Smooth muscle cell (in vitro differentiated cells): ENCODE results near the gene CD247. TPM values are rescaled to one million over a fixed set of nuclear protein-coding genes. Genes with fewer than 3 reads are reported as not detected.

Source experiments
- DNase-seq: peaks from one replicate; lab custom pipeline; 2025; ENCODE audit not compliant: unreplicated experiment; lab: John Stamatoyannopoulos, UW
- H2AFZ ChIP-seq: fragments of 200-600 bp; sonication (generic); 2 replicates; pipeline ENCODE4 v1.6.0; 2016; ENCODE audit warnings: antibody characterized with exemption, low read depth, mild to moderate bottlenecking
- H3F3A ChIP-seq: fragments of 200-600 bp; sonication (generic); 2 replicates; pipeline ENCODE4 v1.6.0; 2017; ENCODE audit warnings: antibody characterized with exemption, low read depth
- H3K27ac ChIP-seq: fragments of 200-600 bp; sonication (generic); 2 replicates; pipeline ENCODE4 v1.5.1; 2016; ENCODE audit warnings: low read depth, mild to moderate bottlenecking
- H3K27me3 ChIP-seq: fragments of 200-600 bp; sonication (generic); 2 replicates; pipeline ENCODE4 v1.6.1; 2016; ENCODE audit warnings: low read depth, mild to moderate bottlenecking
- H3K36me3 ChIP-seq: fragments of 200-600 bp; sonication (generic); 2 replicates; pipeline ENCODE4 v1.5.1; 2016; ENCODE audit warnings: low read depth
- H3K4me1 ChIP-seq: fragments of 200-600 bp; sonication (generic); 2 replicates; pipeline ENCODE4 v1.5.1; 2016; ENCODE audit warnings: low read depth
- H3K4me2 ChIP-seq: fragments of 200-600 bp; sonication (generic); 2 replicates; pipeline ENCODE4 v1.6.0; 2016; ENCODE audit warnings: mild to moderate bottlenecking
- H3K4me3 ChIP-seq: fragments of 200-600 bp; sonication (generic); 2 replicates; pipeline ENCODE4 v1.5.1; 2016; ENCODE audit warnings: mild to moderate bottlenecking
- H3K79me2 ChIP-seq: fragments of 200-600 bp; sonication (generic); 2 replicates; pipeline ENCODE4 v1.6.0; 2016; ENCODE audit warnings: low read depth, mild to moderate bottlenecking
- H3K9ac ChIP-seq: fragments of 200-600 bp; sonication (generic); 2 replicates; pipeline ENCODE4 v1.6.0; 2016; ENCODE audit warnings: low read depth
- H3K9me3 ChIP-seq: fragments of 200-600 bp; sonication (generic); replicated peaks from 2 replicates; pipeline ENCODE4 v1.5.1; 2016; ENCODE audit warnings: low read depth
- H4K20me1 ChIP-seq: fragments of 200-600 bp; sonication (generic); 2 replicates; pipeline ENCODE4 v1.6.0; 2016; ENCODE audit warnings: low read depth
- WGBS: methylation state at CpG from one replicate; pipeline ENCODE4 v1.1.7; 2016; ENCODE audit warnings: low lambda C conversion rate; 5-methylcytosine and 5-hydroxymethylcytosine counted together
- polyA plus RNA-seq: library from polyadenylated mRNA; unstranded; fragments of >200 nt; fragmentation: Nextera tagmentation; extraction: Ambion mirVana; gene quantifications from 2 replicates; pipeline ENCODE4 v1.2.1, GENCODE V29; 2016
- total RNA-seq: library from RNA; depleted of rRNA; stranded (reverse); fragments of >200 nt; gene quantifications from 2 replicates; pipeline ENCODE4 v1.2.3, GENCODE V29; 2014
- TF ChIP-seq, protein P1 (sequence below): fragments of 200-600 bp; sonication (generic); IDR thresholded peaks from 2 replicates; pipeline ENCODE4 v1.5.1; 2017; ENCODE audit warnings: borderline replicate concordance, mild to moderate bottlenecking, antibody characterized with exemption; ENCODE audit not compliant: insufficient read depth, poor library complexity, severe bottlenecking

CD247 gene
- total and polyA plus RNA-seq, 2 experiments from 2014 or later = 0.13 TPM; not detected in 1

DNA sequence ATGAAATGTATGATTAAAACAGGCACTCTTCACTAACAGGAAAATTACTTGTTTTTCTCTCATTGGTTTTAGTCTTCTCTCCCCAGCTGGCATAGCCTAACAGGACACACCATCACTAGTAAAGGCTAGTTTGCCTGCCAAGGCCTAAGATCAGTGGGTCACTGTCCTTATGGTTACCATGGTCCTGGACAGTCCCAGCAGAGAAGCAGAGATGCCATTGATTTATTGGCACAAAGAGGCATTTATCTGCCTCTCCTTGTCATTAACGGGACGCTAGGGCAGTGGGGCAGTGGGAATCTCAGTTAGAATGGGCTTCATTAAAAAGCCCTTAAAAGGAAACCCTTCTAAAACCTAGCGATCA lies 13.9 kb downstream of the CD247 start:
- H3K4me1 ChIP-seq = peaks cover 25% of the 10 kb centered on the region
- H3K27me3 ChIP-seq = peaks cover 14% of the 10 kb centered on the region
- H3K4me2 ChIP-seq = no peak overlapping the region
- no peaks in the 10 kb centered on the region for H4K20me1 ChIP-seq
- no peaks in the 10 kb centered on the region for H3F3A ChIP-seq
- TF ChIP-seq, protein P1, sequence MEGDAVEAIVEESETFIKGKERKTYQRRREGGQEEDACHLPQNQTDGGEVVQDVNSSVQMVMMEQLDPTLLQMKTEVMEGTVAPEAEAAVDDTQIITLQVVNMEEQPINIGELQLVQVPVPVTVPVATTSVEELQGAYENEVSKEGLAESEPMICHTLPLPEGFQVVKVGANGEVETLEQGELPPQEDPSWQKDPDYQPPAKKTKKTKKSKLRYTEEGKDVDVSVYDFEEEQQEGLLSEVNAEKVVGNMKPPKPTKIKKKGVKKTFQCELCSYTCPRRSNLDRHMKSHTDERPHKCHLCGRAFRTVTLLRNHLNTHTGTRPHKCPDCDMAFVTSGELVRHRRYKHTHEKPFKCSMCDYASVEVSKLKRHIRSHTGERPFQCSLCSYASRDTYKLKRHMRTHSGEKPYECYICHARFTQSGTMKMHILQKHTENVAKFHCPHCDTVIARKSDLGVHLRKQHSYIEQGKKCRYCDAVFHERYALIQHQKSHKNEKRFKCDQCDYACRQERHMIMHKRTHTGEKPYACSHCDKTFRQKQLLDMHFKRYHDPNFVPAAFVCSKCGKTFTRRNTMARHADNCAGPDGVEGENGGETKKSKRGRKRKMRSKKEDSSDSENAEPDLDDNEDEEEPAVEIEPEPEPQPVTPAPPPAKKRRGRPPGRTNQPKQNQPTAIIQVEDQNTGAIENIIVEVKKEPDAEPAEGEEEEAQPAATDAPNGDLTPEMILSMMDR = no peak
- H3K4me3 ChIP-seq = no peak overlapping the region
- no peaks in the 10 kb centered on the region for H3K79me2 ChIP-seq
- no peaks in the 10 kb centered on the region for H3K36me3 ChIP-seq
- no peak overlapping the region for H3K9ac ChIP-seq
- no peak for DNase-seq
- no peaks in the 10 kb centered on the region for H3K9me3 ChIP-seq
- no peak overlapping the region for H2AFZ ChIP-seq
- 81% methylated on average over 3 of the region's 3 CpGs for WGBS
- H3K27ac ChIP-seq = no peak overlapping the region

DNA sequence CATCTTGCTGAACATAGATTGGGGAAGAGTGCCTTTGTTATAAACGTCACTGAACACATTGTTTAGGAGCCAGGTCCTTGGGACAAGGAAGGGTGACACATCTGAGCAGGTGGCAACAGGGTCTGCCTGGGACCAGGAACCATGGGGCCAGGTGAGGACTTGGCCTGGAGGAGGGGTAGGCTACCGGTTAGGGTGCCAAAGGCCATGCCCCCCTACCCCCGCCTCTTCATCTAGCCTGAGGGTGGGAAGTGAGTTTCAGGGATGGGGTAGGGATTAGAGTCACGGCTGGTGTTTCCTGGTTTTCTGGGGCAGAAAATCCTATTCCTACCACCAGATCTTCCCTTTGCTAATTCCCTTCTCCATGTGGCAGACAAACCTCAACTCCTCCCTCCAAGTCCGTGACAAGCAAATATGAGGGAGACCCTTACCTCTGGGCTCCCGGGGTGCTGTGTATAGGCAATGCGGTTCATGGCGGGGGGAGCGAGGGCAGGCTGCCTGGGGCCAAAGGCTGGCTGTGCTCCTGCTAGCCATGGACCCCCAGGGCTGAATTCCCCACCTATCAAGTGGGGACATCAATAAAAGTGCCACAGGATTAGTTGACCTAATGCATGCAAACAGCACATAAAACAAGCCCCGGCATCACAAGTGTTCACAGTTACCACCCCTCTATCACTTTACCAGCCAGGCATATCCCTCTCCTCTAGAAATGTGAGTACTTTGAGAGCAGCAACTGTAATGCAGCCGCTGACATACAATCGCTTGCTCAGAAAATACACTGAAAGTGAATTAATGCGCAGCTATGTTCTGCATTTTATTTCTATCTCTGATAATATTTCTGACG lies 14.5 kb downstream of the CD247 start:
- peaks cover 14% of the 10 kb centered on the region for H3K27me3 ChIP-seq
- no peak overlapping the region for H3K4me2 ChIP-seq
- DNase-seq = no peak
- no peaks in the 10 kb centered on the region for H3F3A ChIP-seq
- 65% methylated on average over 14 of the region's 14 CpGs for WGBS
- H2AFZ ChIP-seq = no peak overlapping the region
- peaks cover 25% of the 10 kb centered on the region for H3K4me1 ChIP-seq
- no peak overlapping the region for H3K4me3 ChIP-seq
- H3K79me2 ChIP-seq = no peaks in the 10 kb centered on the region
- no peak overlapping the region for H3K9ac ChIP-seq
- H4K20me1 ChIP-seq = no peaks in the 10 kb centered on the region
- H3K9me3 ChIP-seq = no peaks in the 10 kb centered on the region
- H3K36me3 ChIP-seq = no peaks in the 10 kb centered on the region
- TF ChIP-seq, protein P1 = no peak
- no peak overlapping the region for H3K27ac ChIP-seq

DNA sequence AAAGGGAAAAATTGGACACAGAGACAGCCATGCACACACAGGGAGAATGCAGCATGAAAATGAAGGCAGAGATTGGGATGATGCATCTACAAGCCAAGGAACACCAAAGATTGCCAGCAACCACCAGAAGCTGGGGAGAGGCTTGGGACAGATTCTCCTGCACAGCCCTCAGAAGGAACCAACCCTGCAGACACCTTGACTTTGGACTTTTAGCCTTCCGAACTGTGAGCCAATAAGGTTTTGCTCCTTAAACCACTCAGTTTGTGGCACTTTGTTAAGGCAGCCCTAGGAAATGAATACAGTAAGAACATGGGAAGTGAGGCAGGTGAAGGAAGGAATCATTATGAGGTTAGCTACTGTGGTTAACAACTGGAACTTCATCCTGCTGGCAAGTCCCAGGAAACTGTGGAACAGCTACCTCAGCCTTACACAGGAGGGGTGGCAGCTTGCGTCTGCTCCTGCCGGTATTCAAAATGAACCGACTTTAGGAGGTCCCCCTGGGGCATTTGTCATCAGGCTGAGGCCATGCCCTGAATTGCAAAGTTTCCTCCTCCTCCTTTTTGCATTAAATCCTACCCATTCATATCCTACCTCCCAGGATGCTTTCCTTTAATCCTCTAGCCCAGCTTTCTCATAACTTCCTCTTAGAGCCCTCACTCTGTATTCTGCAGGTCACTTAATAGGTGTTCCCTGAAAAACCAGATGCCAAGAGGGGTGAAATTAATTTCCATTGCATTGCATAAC lies 15.4 kb downstream of the CD247 start:
- no peak for DNase-seq
- Histone ChIP-seq H4K20me1 (no peaks in the 10 kb centered on the region), H3K4me3 (no peak overlapping the region), H3K4me2 (no peak overlapping the region), H3K27me3 (peaks cover 14% of the 10 kb centered on the region), H3K36me3 (no peaks in the 10 kb centered on the region), H3F3A (no peaks in the 10 kb centered on the region), H2AFZ (no peak overlapping the region), H3K9ac (no peak overlapping the region), H3K4me1 (peaks cover 25% of the 10 kb centered on the region), H3K9me3 (no peaks in the 10 kb centered on the region), H3K79me2 (no peaks in the 10 kb centered on the region), H3K27ac (no peak overlapping the region)
- TF ChIP-seq, protein P1 = no peak
- 43% methylated on average over 4 of the region's 4 CpGs for WGBS
